H1 (cell line): ENCODE measurements around the gene RPS6KL1. TPM values are rescaled to one million over a fixed set of nuclear protein-coding genes. Genes with fewer than 3 reads are reported as not detected.

Experiments
- CTCF ChIA-PET: fragments of 300-600 bp; sonication (Branson Sonifier 250); formaldehyde crosslinking; loops from one replicate; lab custom pipeline; 2021; ENCODE audit not compliant: partially characterized antibody; lab: Charles Lee
- POLR2A ChIA-PET: fragments of 300-600 bp; sonication (Branson Sonifier 250); formaldehyde crosslinking; loops from one replicate; lab custom pipeline; 2021; ENCODE audit warnings: inconsistent platforms; ENCODE audit not compliant: partially characterized antibody; lab: Charles Lee
- DNase-seq, 2 experiments: peaks; one replicate each; pipeline versions ENCODE4 v3.0.0 to v3.0.0-alpha.2; 2010 to 2022; ENCODE audit warnings: low spot score in 2 of 2, low read depth in 1 of 2, mixed read lengths in 1 of 2
- FAIRE-seq: peaks from 2 replicates; lab custom pipeline; 2011; peaks lifted over from hg19 to GRCh38; lab: Jason Lieb, UNC
- H2AFZ ChIP-seq: 2 replicates; pipeline ENCODE4 v1.8.1; 2012; ENCODE audit warnings: low read length, inconsistent platforms
- H2AK5ac ChIP-seq: 2 replicates; pipeline ENCODE4 v1.6.1; 2013; ENCODE audit warnings: low read depth, low read length
- H2BK120ac ChIP-seq: replicated peaks from 2 replicates; pipeline ENCODE3; 2013; ENCODE audit warnings: low read depth, low read length, inconsistent platforms
- H2BK12ac ChIP-seq: 2 replicates; pipeline ENCODE4 v1.6.1; 2013; ENCODE audit warnings: low read depth, low read length
- H2BK15ac ChIP-seq: 2 replicates; pipeline ENCODE4 v1.6.1; 2013; ENCODE audit warnings: low read length
- H2BK20ac ChIP-seq: 2 replicates; pipeline ENCODE4 v1.6.1; 2013; ENCODE audit warnings: low read length
- H2BK5ac ChIP-seq: 2 replicates; pipeline ENCODE4 v1.6.1; 2013; ENCODE audit warnings: low read depth, low read length
- H3K14ac ChIP-seq: 2 replicates; pipeline ENCODE4 v1.6.1; 2013; ENCODE audit warnings: inconsistent platforms; ENCODE audit not compliant: insufficient read length
- H3K18ac ChIP-seq: 2 replicates; pipeline ENCODE4 v1.6.1; 2013; ENCODE audit warnings: low read length; ENCODE audit errors: extremely low read depth
- H3K23ac ChIP-seq: 2 replicates; pipeline ENCODE4 v1.6.1; 2013; ENCODE audit warnings: inconsistent platforms; ENCODE audit not compliant: insufficient read length
- H3K23me2 ChIP-seq: 2 replicates; pipeline ENCODE4 v1.6.1; 2013; ENCODE audit warnings: low read depth, low read length
- H3K27ac ChIP-seq: 2 replicates; pipeline ENCODE4 v1.6.1; 2011; ENCODE audit warnings: low read depth, low read length, inconsistent platforms
- H3K27me3 ChIP-seq, 4 experiments: replicated peaks in 1 of 4; 1 replicate in 1 of 4; 2 replicates in 3 of 4; pipeline versions ENCODE4 v1.6.1 to v1.8.1; 2011 to 2013; ENCODE audit warnings: low read length in 3 of 4, mild to moderate bottlenecking in 3 of 4, inconsistent platforms in 2 of 4, mixed read lengths in 2 of 4, moderate library complexity in 1 of 4; ENCODE audit not compliant: control insufficient read depth in 3 of 4, insufficient read depth in 3 of 4; ENCODE audit errors: extremely low read depth in 1 of 4
- H3K36me3 ChIP-seq, 4 experiments: 2 replicates each; pipeline versions ENCODE4 v1.6.1 to v1.8.1; 2011 to 2013; ENCODE audit warnings: mild to moderate bottlenecking in 4 of 4, low read length in 3 of 4, moderate library complexity in 2 of 4, control low read depth in 1 of 4, inconsistent platforms in 1 of 4; ENCODE audit not compliant: insufficient read depth in 4 of 4, control insufficient read depth in 2 of 4
- H3K4ac ChIP-seq: replicated peaks from 2 replicates; pipeline ENCODE3; 2013; ENCODE audit warnings: low read length, low read depth, mixed read lengths, inconsistent platforms; ENCODE audit not compliant: insufficient read length
- H3K4me1 ChIP-seq, 4 experiments: replicated peaks in 1 of 4; 1 replicate in 1 of 4; 2 replicates in 3 of 4; pipeline versions ENCODE4 v1.6.1 to v1.8.1; 2011 to 2013; ENCODE audit warnings: low read length in 3 of 4, inconsistent platforms in 2 of 4, mixed read lengths in 1 of 4; ENCODE audit not compliant: insufficient read depth in 4 of 4, control insufficient read depth in 3 of 4
- H3K4me2 ChIP-seq, 2 experiments: 2 replicates each; pipeline versions ENCODE4 v1.6.1 to v1.8.1; 2011 to 2013; ENCODE audit warnings: low read depth in 2 of 2, low read length in 2 of 2, control low read depth in 1 of 2, inconsistent platforms in 1 of 2, mild to moderate bottlenecking in 1 of 2; ENCODE audit not compliant: insufficient read depth in 1 of 2
- H3K4me3 ChIP-seq, 4 experiments: fragments of 200-600, 300-600 bp in 1 of 4; sonication (generic), shearing (Covaris generic), sonication (Bioruptor Twin) in 1 of 4; 2 replicates each; pipeline versions ENCODE4 v1.5.1 to v1.8.1; 2011 to 2016; ENCODE audit warnings: low read length in 4 of 4, low read depth in 3 of 4, control low read depth in 2 of 4, inconsistent platforms in 2 of 4, mild to moderate bottlenecking in 2 of 4, mixed read lengths in 1 of 4, moderate library complexity in 1 of 4; ENCODE audit not compliant: insufficient read depth in 2 of 4; ENCODE audit errors: extremely low read depth in 1 of 4
- H3K56ac ChIP-seq: replicated peaks from 2 replicates; pipeline ENCODE3; 2013; ENCODE audit warnings: low read depth, mild to moderate bottlenecking, mixed read lengths, low read length, inconsistent platforms; ENCODE audit not compliant: insufficient read length
- H3K79me1 ChIP-seq: 2 replicates; pipeline ENCODE4 v1.6.1; 2013; ENCODE audit warnings: low read depth, low read length, control low read depth
- H3K79me2 ChIP-seq, 2 experiments: 2 replicates each; pipeline versions ENCODE4 v1.6.1 to v1.8.1; 2012 to 2013; ENCODE audit warnings: low read length in 2 of 2, mild to moderate bottlenecking in 2 of 2, inconsistent platforms in 1 of 2; ENCODE audit not compliant: insufficient read depth in 2 of 2, control insufficient read depth in 1 of 2
- H3K9ac ChIP-seq, 4 experiments: replicated peaks in 1 of 4; 1 replicate in 1 of 4; 2 replicates in 3 of 4; pipeline versions ENCODE4 v1.6.1 to v1.8.1; 2011 to 2013; ENCODE audit warnings: low read depth in 3 of 4, low read length in 3 of 4, control low read depth in 2 of 4, mild to moderate bottlenecking in 2 of 4, moderate library complexity in 2 of 4, inconsistent platforms in 1 of 4; ENCODE audit errors: extremely low read depth in 1 of 4
- H3K9me3 ChIP-seq, 2 experiments: 2 replicates each; pipeline versions ENCODE4 v1.6.1 to v1.8.1; 2012 to 2013; ENCODE audit warnings: mild to moderate bottlenecking in 2 of 2, moderate library complexity in 2 of 2, control low read depth in 1 of 2, inconsistent platforms in 1 of 2, low read depth in 1 of 2, low read length in 1 of 2, mixed read lengths in 1 of 2; ENCODE audit not compliant: insufficient read depth in 2 of 2
- H4K20me1 ChIP-seq, 2 experiments: replicated peaks in 1 of 2; 2 replicates each; pipeline versions ENCODE3 to v1.8.1; 2011 to 2013; ENCODE audit warnings: inconsistent platforms in 2 of 2, low read length in 2 of 2, mild to moderate bottlenecking in 1 of 2; ENCODE audit not compliant: insufficient read depth in 2 of 2, control insufficient read depth in 1 of 2
- H4K5ac ChIP-seq: 2 replicates; pipeline ENCODE4 v1.6.1; 2013; ENCODE audit warnings: low read length, low read depth, mixed read lengths, inconsistent platforms; ENCODE audit not compliant: insufficient read length
- H4K8ac ChIP-seq: 2 replicates; pipeline ENCODE4 v1.8.0; 2013; ENCODE audit warnings: mild to moderate bottlenecking, moderate library complexity, low read length, inconsistent platforms; ENCODE audit not compliant: insufficient read depth; ENCODE audit errors: extremely low read depth
- H4K91ac ChIP-seq: replicated peaks from 2 replicates; pipeline ENCODE3; 2013; ENCODE audit warnings: low read length, mixed read lengths, inconsistent platforms; ENCODE audit not compliant: insufficient read length
- GTF2F1 ChIP-seq: IDR thresholded peaks from 2 replicates; pipeline ENCODE4 v1.6.1; 2012; ENCODE audit warnings: low read depth, low read length, improper control_type of control experiment, borderline replicate concordance
- WGBS, 2 experiments: shearing (Covaris generic) in 1 of 2; methylation state at CpG; one replicate each; pipeline versions ENCODE4 v1.1.6 to v1.1.7; 2013 to 2015; ENCODE audit warnings: low lambda C conversion rate in 2 of 2, mixed read lengths in 2 of 2, inconsistent platforms in 1 of 2, low coverage in 1 of 2, missing lambda C conversion rate in 1 of 2; ENCODE audit not compliant: insufficient replicate concordance in 2 of 2, insufficient coverage in 1 of 2, insufficient read length in 1 of 2; ENCODE audit errors: extremely low coverage in 1 of 2, missing lambda C conversion rate in 1 of 2; 5-methylcytosine and 5-hydroxymethylcytosine counted together
- polyA plus RNA-seq, 7 experiments: library from polyadenylated mRNA; depleted of rRNA in 3 of 7; stranded (reverse) in 5 of 7; unstranded in 2 of 7; fragments of >200 nt in 5 of 7; fragments of 200-250 nt in 2 of 7; gene quantifications; 1 replicate in 5 of 7; 2 replicates in 1 of 7; 4 replicates in 1 of 7; pipeline versions ENCODE4 v1.2.1 to v1.2.3, GENCODE V29; 2011 to 2013; ENCODE audit warnings: missing spikeins in 2 of 7, mixed read lengths in 2 of 7
- total RNA-seq: library from RNA; stranded (reverse); fragmentation: NEBNext Ultra II Directional; extraction: Animal tissue kit (Norgen Biotek cat#: 25700); gene quantifications from 2 replicates; pipeline ENCODE4 v1.2.1, GENCODE V29; 2021

RPS6KL1 gene
- total and polyA plus RNA-seq, 2 of the 8 experiments (the other 6 are each of a cell fraction or from before 2014, with no cell fraction given), result 9.8 to 13.8 TPM

- Histone ChIP-seq H2AFZ (no peak overlapping the region), H3K4ac (no peak overlapping the region), H3K18ac (no peak overlapping the region), H4K8ac (no peak overlapping the region), H2BK20ac (no peak overlapping the region), H3K9me3 (no peaks in the 10 kb centered on the region), H3K4me1 (no peaks in the 10 kb centered on the region), H3K14ac (no peak overlapping the region), H3K4me3 (no peak overlapping the region), H3K9ac (no peak overlapping the region), H3K56ac (no peak overlapping the region), H4K20me1 (no peaks in the 10 kb centered on the region), H3K79me1 (no peaks in the 10 kb centered on the region), H3K36me3 (no peaks in the 10 kb centered on the region), H3K27ac (no peak overlapping the region), H3K27me3 (no peaks in the 10 kb centered on the region), H2BK120ac (no peak overlapping the region), H4K5ac (no peak overlapping the region), H3K23me2 (no peaks in the 10 kb centered on the region; the same call in 1 of the 2 replicates), H2AK5ac (no peak overlapping the region), H4K91ac (no peak overlapping the region), H3K4me2 (no peak overlapping the region), H2BK15ac (no peak overlapping the region), H3K79me2 (no peaks in the 10 kb centered on the region), H3K23ac (no peak overlapping the region), H2BK12ac (no peak overlapping the region), H2BK5ac (no peak overlapping the region)
- no peak for FAIRE-seq
- POLR2A ChIA-PET, result interaction anchor here (1.1 to 8.6 kb wide), 4 partner anchors 27 to 67 kb away, joined by 3 to 80 read pairs (median 6); partner anchors contain the start of gene DLST
- WGBS, 2 experiments, result 88% methylated on average over 7 of the region's 7 CpGs; no CpG with 5 or more reads in 1 of the 2 experiments
- no peak for DNase-seq
- CTCF ChIA-PET, result interaction anchor here (0.9 to 18.3 kb wide), 7 partner anchors 9 to 246 kb away, joined by 3 to 509 read pairs (median 5); partner anchors contain the start of genes DLST and PROX2
- no peak for TF ChIP-seq GTF2F1
Observed at GRCh38 chr14:74855021-74855420, 68.0 kb downstream of the RPS6KL1 start.
